WTC11 (cell line): Measurements from ENCODE around the gene NLRX1. TPM values are rescaled to one million over a fixed set of nuclear protein-coding genes. Genes with fewer than 3 reads are reported as not detected.

Source experiments
- ATAC-seq: fragments of 200-7000 bp; cut with Tn5 transposase; 2 replicates; pipeline ENCODE4 v1.10.0; 2021; ENCODE audit warnings: mild to moderate bottlenecking, moderate library complexity
- CTCF ChIA-PET: fragments of 300-600 bp; sonication (Branson Sonifier 250); formaldehyde crosslinking; loops from one replicate; lab custom pipeline; 2021; ENCODE audit warnings: antibody characterized with exemption; lab: Charles Lee
- POLR2A ChIA-PET: fragments of 350-600 bp; sonication (Branson Sonifier 250); formaldehyde crosslinking; loops from one replicate; lab custom pipeline; 2021; ENCODE audit warnings: antibody characterized with exemption; lab: Charles Lee
- DNase-seq: peaks from one replicate; pipeline ENCODE4 v3.0.0; 2021; ENCODE audit warnings: low spot score
- H3K27ac Mint-ChIP-seq: 2 replicates; pipeline ENCODE4 v1.8.0; 2021; ENCODE audit warnings: mixed read lengths
- H3K27me3 Mint-ChIP-seq: 2 replicates; pipeline ENCODE4 v1.8.0; 2021; ENCODE audit warnings: low read depth, mild to moderate bottlenecking, moderate library complexity, mixed read lengths
- H3K36me3 Mint-ChIP-seq: 2 replicates; pipeline ENCODE4 v1.8.0; 2021; ENCODE audit warnings: mixed read lengths
- H3K4me1 Mint-ChIP-seq: 2 replicates; pipeline ENCODE4 v1.8.0; 2022; ENCODE audit warnings: mixed read lengths
- H3K4me3 Mint-ChIP-seq: 2 replicates; pipeline ENCODE4 v1.8.0; 2021; ENCODE audit warnings: mild to moderate bottlenecking, moderate library complexity, mixed read lengths
- H3K9me3 Mint-ChIP-seq: 2 replicates; pipeline ENCODE4 v1.8.0; 2021; ENCODE audit warnings: mixed read lengths
- ATF3 ChIP-seq: sonication (generic); formaldehyde crosslinking; conservative IDR thresholded peaks from 2 replicates; pipeline ENCODE4 v1.8.1; 2022; ENCODE audit warnings: mild to moderate bottlenecking, missing genetic modification reagents
- FOXK1 ChIP-seq: sonication (generic); formaldehyde crosslinking; IDR thresholded peaks from 2 replicates; pipeline ENCODE4 v1.8.0; 2022; ENCODE audit warnings: mild to moderate bottlenecking, moderate library complexity, missing genetic modification reagents
- GABPB1 ChIP-seq: sonication (generic); formaldehyde crosslinking; IDR thresholded peaks from 2 replicates; pipeline ENCODE4 v1.8.1; 2023; ENCODE audit warnings: mild to moderate bottlenecking, missing genetic modification reagents
- JUN ChIP-seq: sonication (generic); formaldehyde crosslinking; IDR thresholded peaks from 2 replicates; pipeline ENCODE4 v1.8.0; 2023; ENCODE audit warnings: mild to moderate bottlenecking, missing genetic modification reagents
- NFATC4 ChIP-seq: fragments of 250-450 bp; sonication (Bioruptor Pico); IDR thresholded peaks from 2 replicates; pipeline ENCODE4 v1.9.0; 2021; ENCODE audit warnings: mild to moderate bottlenecking
- RELA ChIP-seq: sonication (generic); formaldehyde crosslinking; IDR thresholded peaks from 2 replicates; pipeline ENCODE4 v1.8.1; 2022; ENCODE audit warnings: missing genetic modification reagents, mild to moderate bottlenecking, borderline replicate concordance
- SMAD3 ChIP-seq: sonication (generic); formaldehyde crosslinking; IDR thresholded peaks from 2 replicates; pipeline ENCODE4 v1.8.0; 2022; ENCODE audit warnings: missing genetic modification reagents, mild to moderate bottlenecking, borderline replicate concordance
- SP1 ChIP-seq: sonication (generic); formaldehyde crosslinking; conservative IDR thresholded peaks from 2 replicates; pipeline ENCODE4 v1.8.1; 2022; ENCODE audit warnings: missing genetic modification reagents
- TEAD1 ChIP-seq: sonication (generic); formaldehyde crosslinking; IDR thresholded peaks from 2 replicates; pipeline ENCODE4 v1.8.0; 2022; ENCODE audit warnings: mild to moderate bottlenecking, missing genetic modification reagents
- ZBTB43 ChIP-seq: sonication (generic); formaldehyde crosslinking; IDR thresholded peaks from 2 replicates; pipeline ENCODE4 v1.8.1; 2023; ENCODE audit warnings: mild to moderate bottlenecking, missing genetic modification reagents
- ZNF263 ChIP-seq: sonication (generic); formaldehyde crosslinking; IDR thresholded peaks from 2 replicates; pipeline ENCODE4 v1.8.1; 2022; ENCODE audit warnings: low read depth, mild to moderate bottlenecking, moderate library complexity, missing genetic modification reagents
- ZNF396 ChIP-seq: fragments of 250-450 bp; sonication (Bioruptor Pico); IDR thresholded peaks from 2 replicates; pipeline ENCODE4 v1.8.0; 2021; ENCODE audit warnings: mild to moderate bottlenecking, moderate library complexity, borderline replicate concordance
- total RNA-seq: library from RNA; stranded (reverse); gene quantifications from 3 replicates; pipeline ENCODE4 v1.2.3, GENCODE V29; 2021
- TF ChIP-seq, protein P1 (sequence below): sonication (generic); formaldehyde crosslinking; IDR thresholded peaks from 2 replicates; pipeline ENCODE4 v1.8.0; 2023; ENCODE audit warnings: missing genetic modification reagents, mild to moderate bottlenecking, borderline replicate concordance
- TF ChIP-seq, protein P2 (sequence below): sonication (generic); formaldehyde crosslinking; IDR thresholded peaks from 2 replicates; pipeline ENCODE4 v1.8.0; 2023; ENCODE audit warnings: missing genetic modification reagents

Gene NLRX1
- total RNA-seq, 1 experiment from 2014 or later = 20.8 TPM

GRCh38 chr11:119121008-119121810 is 47.3 kb upstream of the NLRX1 start, which contains the start of gene HINFP (continued):
- TF ChIP-seq ZBTB43 (CRISPR knock-in tag) (no peak), RELA (no peak), NFATC4 (CRISPR knock-in tag) (no peak), SP1 (peak; percentile 97), FOXK1 (CRISPR knock-in tag) (peak; percentile 99), GABPB1 (CRISPR knock-in tag) (peak; percentile 77), TEAD1 (CRISPR knock-in tag) (0 out of 2 replicates have a peak, but pooled peaks have one; percentile 48), ZNF263 (CRISPR knock-in tag) (no peak)
- TF ChIP-seq, protein P1, sequence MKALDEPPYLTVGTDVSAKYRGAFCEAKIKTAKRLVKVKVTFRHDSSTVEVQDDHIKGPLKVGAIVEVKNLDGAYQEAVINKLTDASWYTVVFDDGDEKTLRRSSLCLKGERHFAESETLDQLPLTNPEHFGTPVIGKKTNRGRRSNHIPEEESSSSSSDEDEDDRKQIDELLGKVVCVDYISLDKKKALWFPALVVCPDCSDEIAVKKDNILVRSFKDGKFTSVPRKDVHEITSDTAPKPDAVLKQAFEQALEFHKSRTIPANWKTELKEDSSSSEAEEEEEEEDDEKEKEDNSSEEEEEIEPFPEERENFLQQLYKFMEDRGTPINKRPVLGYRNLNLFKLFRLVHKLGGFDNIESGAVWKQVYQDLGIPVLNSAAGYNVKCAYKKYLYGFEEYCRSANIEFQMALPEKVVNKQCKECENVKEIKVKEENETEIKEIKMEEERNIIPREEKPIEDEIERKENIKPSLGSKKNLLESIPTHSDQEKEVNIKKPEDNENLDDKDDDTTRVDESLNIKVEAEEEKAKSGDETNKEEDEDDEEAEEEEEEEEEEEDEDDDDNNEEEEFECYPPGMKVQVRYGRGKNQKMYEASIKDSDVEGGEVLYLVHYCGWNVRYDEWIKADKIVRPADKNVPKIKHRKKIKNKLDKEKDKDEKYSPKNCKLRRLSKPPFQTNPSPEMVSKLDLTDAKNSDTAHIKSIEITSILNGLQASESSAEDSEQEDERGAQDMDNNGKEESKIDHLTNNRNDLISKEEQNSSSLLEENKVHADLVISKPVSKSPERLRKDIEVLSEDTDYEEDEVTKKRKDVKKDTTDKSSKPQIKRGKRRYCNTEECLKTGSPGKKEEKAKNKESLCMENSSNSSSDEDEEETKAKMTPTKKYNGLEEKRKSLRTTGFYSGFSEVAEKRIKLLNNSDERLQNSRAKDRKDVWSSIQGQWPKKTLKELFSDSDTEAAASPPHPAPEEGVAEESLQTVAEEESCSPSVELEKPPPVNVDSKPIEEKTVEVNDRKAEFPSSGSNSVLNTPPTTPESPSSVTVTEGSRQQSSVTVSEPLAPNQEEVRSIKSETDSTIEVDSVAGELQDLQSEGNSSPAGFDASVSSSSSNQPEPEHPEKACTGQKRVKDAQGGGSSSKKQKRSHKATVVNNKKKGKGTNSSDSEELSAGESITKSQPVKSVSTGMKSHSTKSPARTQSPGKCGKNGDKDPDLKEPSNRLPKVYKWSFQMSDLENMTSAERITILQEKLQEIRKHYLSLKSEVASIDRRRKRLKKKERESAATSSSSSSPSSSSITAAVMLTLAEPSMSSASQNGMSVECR (CRISPR knock-in tag) = peak; percentile 54; the same call in 1 of the 2 replicates

DNA sequence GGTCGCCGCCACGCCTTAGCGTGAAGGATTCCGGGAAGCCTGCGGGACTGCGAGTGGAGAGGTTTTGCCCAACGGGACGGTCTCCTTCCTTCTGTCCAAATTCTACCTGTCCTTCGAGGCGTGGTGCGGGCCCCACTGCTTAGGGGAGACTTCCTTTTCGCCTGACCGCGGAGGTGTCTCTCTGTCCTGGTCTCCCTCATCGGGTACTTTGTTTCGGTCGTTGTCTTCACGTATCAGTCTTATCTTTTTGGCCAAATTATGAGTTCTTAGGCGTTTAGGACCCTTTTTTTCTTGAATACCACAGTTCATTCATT is 46.8 kb upstream of the NLRX1 start:
- Mint-ChIP-seq H3K27ac (peak overlapping the region; percentile 96), H3K4me1 (peaks cover 19% of the 10 kb centered on the region), H3K9me3 (no peaks in the 10 kb centered on the region), H3K27me3 (no peaks in the 10 kb centered on the region; the same call in 1 of the 2 replicates), H3K36me3 (peaks cover 11% of the 10 kb centered on the region), H3K4me3 (peak overlapping the region; percentile 97)
- ChIA-PET POLR2A (interaction anchor here (0.7 to 1.0 kb wide), 6 partner anchors 12 to 81 kb away, joined by 3 to 7 read pairs (median 5); partner anchors contain the start of genes C2CD2L and HMBS), CTCF (interaction anchor here (0.7 to 2.0 kb wide), 14 partner anchors 10 to 259 kb away, joined by 3 to 11 read pairs (median 4); partner anchors contain the start of gene NLRX1)
- TF ChIP-seq ZBTB43 (CRISPR knock-in tag) (no peak), TEAD1 (CRISPR knock-in tag) (0 out of 2 replicates have a peak, but pooled peaks have one; percentile 5), JUN (CRISPR knock-in tag) (0 out of 2 replicates have a peak, but pooled peaks have one; percentile 34), SMAD3 (CRISPR knock-in tag) (peak; percentile 6; the same call in 1 of the 2 replicates), FOXK1 (CRISPR knock-in tag) (no peak)
- ATAC-seq (no peak), DNase-seq (no peak)

DNA sequence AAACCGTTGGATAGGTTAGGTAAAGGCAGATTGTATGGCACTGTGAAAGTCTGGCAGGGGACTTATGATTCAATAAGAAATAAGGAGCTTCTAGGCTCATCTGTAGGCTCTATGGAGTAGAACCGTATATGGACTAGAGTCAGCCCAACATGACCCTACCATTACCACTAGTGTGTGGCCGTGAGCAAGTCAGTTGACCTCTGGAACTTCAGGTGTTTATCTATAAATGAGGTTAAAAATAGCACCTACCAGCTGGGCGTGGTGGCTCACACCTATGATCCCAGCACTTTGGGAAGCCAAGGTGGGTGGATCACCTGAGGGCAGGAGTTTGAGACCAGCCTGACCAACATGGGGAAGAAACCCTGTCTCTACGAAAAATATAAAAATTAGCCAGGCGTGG is 42.7 kb upstream of the NLRX1 start:
- H3K36me3 Mint-ChIP-seq = peaks cover 28% of the 10 kb centered on the region
- no peaks in the 10 kb centered on the region; the same call in 1 of the 2 replicates for H3K27me3 Mint-ChIP-seq
- H3K4me1 Mint-ChIP-seq = peaks cover 11% of the 10 kb centered on the region
- no peaks in the 10 kb centered on the region for H3K9me3 Mint-ChIP-seq
- H3K27ac Mint-ChIP-seq = no peak overlapping the region
- CTCF ChIA-PET = interaction anchor here (0.8 to 2.0 kb wide), 5 partner anchors 19 to 212 kb away, joined by 3 to 8 read pairs (median 3); a partner anchor contains a TSS
- DNase-seq (no peak), ATAC-seq (no peak)
- no peak overlapping the region for H3K4me3 Mint-ChIP-seq
- POLR2A ChIA-PET = no interaction called here
- no peak for TF ChIP-seq TEAD1 (CRISPR knock-in tag)
- no peak for TF ChIP-seq ZNF396
- TF ChIP-seq, protein P1 (CRISPR knock-in tag) = no peak
- TF ChIP-seq ATF3 (CRISPR knock-in tag) = no peak
- TF ChIP-seq, protein P2, sequence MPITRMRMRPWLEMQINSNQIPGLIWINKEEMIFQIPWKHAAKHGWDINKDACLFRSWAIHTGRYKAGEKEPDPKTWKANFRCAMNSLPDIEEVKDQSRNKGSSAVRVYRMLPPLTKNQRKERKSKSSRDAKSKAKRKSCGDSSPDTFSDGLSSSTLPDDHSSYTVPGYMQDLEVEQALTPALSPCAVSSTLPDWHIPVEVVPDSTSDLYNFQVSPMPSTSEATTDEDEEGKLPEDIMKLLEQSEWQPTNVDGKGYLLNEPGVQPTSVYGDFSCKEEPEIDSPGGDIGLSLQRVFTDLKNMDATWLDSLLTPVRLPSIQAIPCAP (CRISPR knock-in tag) = no peak
